ENCODE measurements around the gene ZDHHC3. TPM values are rescaled to one million over a fixed set of nuclear protein-coding genes. Genes with fewer than 3 reads are reported as not detected.

Gene ZDHHC3
- total RNA-seq, 1 donor from 2014 or later: 41.2 TPM

- Mint-ChIP-seq H3K4me1 (no peaks in the 10 kb centered on the region), H3K9me3 (no peaks in the 10 kb centered on the region), H3K36me3 (peaks cover 17% of the 10 kb centered on the region), H3K4me3 (no peak overlapping the region), H3K27ac (no peak overlapping the region), H3K27me3 (ENCODE audit: insufficient read depth, low read depth) (peaks cover 2% of the 10 kb centered on the region)
- DNase-seq (ENCODE audit: low spot score): no peak
- Histone ChIP-seq H3K4me1 (no peaks in the 10 kb centered on the region), H3F3A (ENCODE audit: low read depth) (no peaks in the 10 kb centered on the region), H3K27me3 (no peaks in the 10 kb centered on the region), H3K9ac (peak overlapping the region; percentile 20), H2AFZ (replicated peaks) (no peak overlapping the region), H4K20me1 (ENCODE audit: low read depth) (no peaks in the 10 kb centered on the region), H3K4me2 (no peak overlapping the region), H3K79me2 (ENCODE audit: low read depth) (no peaks in the 10 kb centered on the region), H3K4me3 (no peak overlapping the region), H3K27ac (no peak overlapping the region), H3K9me3 (ENCODE audit: low read depth) (no peaks in the 10 kb centered on the region), H3K36me3 (no peaks in the 10 kb centered on the region)
- TF ChIP-seq CTCF (IDR thresholded peaks at IDR 0.05): no peak
- no peak for TF ChIP-seq EZH2phosphoT487 (IDR thresholded peaks at IDR 0.05)
- no peak for TF ChIP-seq EZH2 (IDR thresholded peaks at IDR 0.05)
These were observed 51.4 kb downstream of the ZDHHC3 start for GRCh38 chr3:44924457-44925084.

- Mint-ChIP-seq H3K9me3 (no peaks in the 10 kb centered on the region), H3K4me1 (no peaks in the 10 kb centered on the region), H3K27ac (no peak overlapping the region), H3K4me3 (no peak overlapping the region), H3K27me3 (ENCODE audit: insufficient read depth, low read depth) (peaks cover 2% of the 10 kb centered on the region), H3K36me3 (peaks cover 15% of the 10 kb centered on the region)
- Histone ChIP-seq H3K27ac (no peak overlapping the region), H3K4me3 (no peak overlapping the region), H3K79me2 (ENCODE audit: low read depth) (no peaks in the 10 kb centered on the region), H3K4me2 (no peak overlapping the region), H3F3A (ENCODE audit: low read depth) (no peaks in the 10 kb centered on the region), H2AFZ (replicated peaks) (no peak overlapping the region), H3K36me3 (no peaks in the 10 kb centered on the region), H3K9ac (no peak overlapping the region), H3K27me3 (no peaks in the 10 kb centered on the region), H4K20me1 (ENCODE audit: low read depth) (no peaks in the 10 kb centered on the region), H3K4me1 (no peaks in the 10 kb centered on the region), H3K9me3 (ENCODE audit: low read depth) (no peaks in the 10 kb centered on the region)
- TF ChIP-seq EZH2 (IDR thresholded peaks at IDR 0.05): no peak
- no peak for TF ChIP-seq EZH2phosphoT487 (IDR thresholded peaks at IDR 0.05)
- no peak for TF ChIP-seq CTCF (IDR thresholded peaks at IDR 0.05)
- no peak for DNase-seq (ENCODE audit: low spot score)
These were observed 52.1 kb downstream of the ZDHHC3 start for GRCh38 chr3:44923632-44924456.

- Histone ChIP-seq H4K20me1 (ENCODE audit: low read depth) (no peaks in the 10 kb centered on the region), H3K27ac (no peak overlapping the region), H3K79me2 (ENCODE audit: low read depth) (no peaks in the 10 kb centered on the region), H3K4me3 (no peak overlapping the region), H3F3A (ENCODE audit: low read depth) (no peaks in the 10 kb centered on the region), H3K4me1 (no peaks in the 10 kb centered on the region), H3K9me3 (ENCODE audit: low read depth) (no peaks in the 10 kb centered on the region), H3K36me3 (no peaks in the 10 kb centered on the region), H3K4me2 (no peak overlapping the region), H2AFZ (replicated peaks) (no peak overlapping the region), H3K9ac (no peak overlapping the region), H3K27me3 (no peaks in the 10 kb centered on the region)
- no peak for DNase-seq (ENCODE audit: low spot score)
- H3K27me3 Mint-ChIP-seq (ENCODE audit: insufficient read depth, low read depth): no peaks in the 10 kb centered on the region
- peaks cover 5% of the 10 kb centered on the region for H3K36me3 Mint-ChIP-seq
- TF ChIP-seq EZH2 (IDR thresholded peaks at IDR 0.05) (no peak), EZH2phosphoT487 (IDR thresholded peaks at IDR 0.05) (no peak), CTCF (IDR thresholded peaks at IDR 0.05) (no peak)
- H3K4me1 Mint-ChIP-seq: no peaks in the 10 kb centered on the region
- no peak overlapping the region for H3K27ac Mint-ChIP-seq
- H3K4me3 Mint-ChIP-seq: no peak overlapping the region
- H3K9me3 Mint-ChIP-seq: no peaks in the 10 kb centered on the region
These were observed 55.9 kb downstream of the ZDHHC3 start for GRCh38 chr3:44920081-44920480.

Measured in neural progenitor cell (in vitro differentiated cells).